Activated CD8-positive, alpha-beta T cell treated with anti-CD3 and anti-CD28 coated beads for 36 hours (primary cell): ENCODE results near the gene MSH4. TPM values are rescaled to one million over a fixed set of nuclear protein-coding genes. Genes with fewer than 3 reads are reported as not detected.

Experiments used
- ATAC-seq: fragments of 200-7000 bp; cut with Tn5 transposase; one replicate; pipeline ENCODE4 v1.10.0; 2021; ENCODE audit warnings: mild to moderate bottlenecking, moderate library complexity
- CTCF ChIA-PET: fragments of 350-600 bp; sonication (Branson Sonifier 250); formaldehyde crosslinking; loops from one replicate; lab custom pipeline; 2021; ENCODE audit warnings: antibody characterized with exemption; lab: Charles Lee
- POLR2A ChIA-PET: fragments of 350-600 bp; sonication (Branson Sonifier 250); formaldehyde crosslinking; loops from one replicate; lab custom pipeline; 2021; ENCODE audit warnings: antibody characterized with exemption; lab: Charles Lee
- DNase-seq: peaks from one replicate; pipeline ENCODE4 v3.0.0-alpha.2; 2020
- H3K27ac Mint-ChIP-seq: one replicate; pipeline ENCODE4 v1.8.0; 2021; ENCODE audit warnings: mild to moderate bottlenecking, mixed read lengths
- H3K27me3 Mint-ChIP-seq: one replicate; pipeline ENCODE4 v1.8.0; 2021; ENCODE audit warnings: mixed read lengths
- H3K36me3 Mint-ChIP-seq: one replicate; pipeline ENCODE4 v1.8.0; 2021; ENCODE audit warnings: low read depth, mixed read lengths
- H3K4me1 Mint-ChIP-seq: one replicate; pipeline ENCODE4 v1.8.0; 2021; ENCODE audit warnings: low read depth, mixed read lengths
- H3K4me3 Mint-ChIP-seq: one replicate; pipeline ENCODE4 v1.8.0; 2021; ENCODE audit warnings: mild to moderate bottlenecking, moderate library complexity, mixed read lengths
- H3K9me3 Mint-ChIP-seq: one replicate; pipeline ENCODE4 v1.8.0; 2021; ENCODE audit warnings: mixed read lengths
- CTCF ChIP-seq: fragments of 200-600 bp; IDR thresholded peaks from one replicate; pipeline ENCODE4 v1.8.0; 2022; ENCODE audit warnings: antibody characterized with exemption, mild to moderate bottlenecking
- intact Hi-C: fragments of 100-400 bp; cut with micrococcal nuclease; formaldehyde crosslinking; loops from one replicate; pipeline ENCODE4 v1.10.0; 2022
- total RNA-seq, 2 experiments: library from RNA; stranded (reverse); gene quantifications; one replicate each; pipeline ENCODE4 v1.2.3, GENCODE V29; 2021

The MSH4 gene
- total RNA-seq, 2 experiments from 2014 or later: 0.16 to 0.32 TPM

DNA sequence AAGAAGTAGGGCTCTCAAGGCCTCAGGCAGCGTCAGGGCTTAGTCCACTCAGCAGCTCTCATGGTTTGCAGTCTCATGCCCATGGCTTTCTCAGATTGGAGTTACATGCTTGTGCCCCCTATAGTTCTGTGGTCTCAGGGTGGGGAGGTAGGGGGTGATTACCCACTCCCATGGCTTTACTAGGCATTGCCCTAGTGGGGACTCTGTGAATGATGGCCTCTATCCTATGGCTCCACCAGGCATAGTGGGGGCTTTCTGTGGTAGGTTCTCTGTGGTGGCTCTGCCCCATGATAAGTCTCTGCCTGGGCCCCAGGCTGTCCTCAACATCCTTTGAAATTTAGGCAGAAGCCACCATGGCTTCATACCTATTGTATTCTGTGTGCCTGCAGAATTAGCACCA lies 48.9 kb downstream of the MSH4 start:
- TF ChIP-seq CTCF: no peak
- no peak for ATAC-seq
- no peak for DNase-seq
- POLR2A ChIA-PET: no interaction called here
- no peak overlapping the region for H3K27ac Mint-ChIP-seq
- no peaks in the 10 kb centered on the region for H3K36me3 Mint-ChIP-seq
- H3K27me3 Mint-ChIP-seq: no peaks in the 10 kb centered on the region
- no peaks in the 10 kb centered on the region for H3K4me1 Mint-ChIP-seq
- no peak overlapping the region for H3K4me3 Mint-ChIP-seq
- intact Hi-C loops: no loop called here
- CTCF ChIA-PET: no interaction called here
- H3K9me3 Mint-ChIP-seq: no peaks in the 10 kb centered on the region

DNA sequence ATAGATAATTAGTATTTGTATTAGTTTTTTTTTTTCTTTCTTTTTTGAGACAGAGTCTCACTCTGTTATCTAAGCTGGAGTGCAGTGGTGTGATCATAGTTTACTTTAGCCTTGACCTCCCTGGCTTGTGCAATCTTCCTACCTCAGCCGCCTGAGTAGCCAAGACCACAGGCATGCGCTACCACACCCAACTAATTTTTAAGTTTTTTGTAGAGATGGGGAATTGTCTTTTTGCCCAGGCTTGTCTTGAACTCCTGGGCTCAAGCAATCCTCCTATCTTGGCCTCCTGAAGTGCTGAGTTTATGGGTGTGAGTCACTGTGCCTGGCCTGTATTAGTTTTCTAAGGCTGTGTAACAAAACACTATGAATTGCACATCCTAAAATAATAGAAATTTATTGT lies 58.3 kb downstream of the MSH4 start:
- ATAC-seq: no peak

GRCh38 chr1:75855734-75856133 lies 59.1 kb downstream of the MSH4 start:
- Mint-ChIP-seq H3K27me3 (peaks cover 6% of the 10 kb centered on the region), H3K36me3 (no peaks in the 10 kb centered on the region), H3K27ac (no peak overlapping the region), H3K4me1 (no peaks in the 10 kb centered on the region), H3K4me3 (no peak overlapping the region), H3K9me3 (no peaks in the 10 kb centered on the region)
- intact Hi-C loops: no loop called here
- ATAC-seq (no peak), DNase-seq (no peak)
- no peak for TF ChIP-seq CTCF
- ChIA-PET POLR2A (no interaction called here), CTCF (no interaction called here)

More for the DNA sequence above, 58.3 kb downstream of the MSH4 start:
- ChIA-PET CTCF (no interaction called here), POLR2A (no interaction called here)
- Mint-ChIP-seq H3K9me3 (no peaks in the 10 kb centered on the region), H3K4me1 (no peaks in the 10 kb centered on the region), H3K4me3 (no peak overlapping the region), H3K36me3 (no peaks in the 10 kb centered on the region), H3K27me3 (peaks cover 4% of the 10 kb centered on the region), H3K27ac (no peak overlapping the region)
- DNase-seq: no peak
- no peak for TF ChIP-seq CTCF
- intact Hi-C loops: no loop called here

DNA sequence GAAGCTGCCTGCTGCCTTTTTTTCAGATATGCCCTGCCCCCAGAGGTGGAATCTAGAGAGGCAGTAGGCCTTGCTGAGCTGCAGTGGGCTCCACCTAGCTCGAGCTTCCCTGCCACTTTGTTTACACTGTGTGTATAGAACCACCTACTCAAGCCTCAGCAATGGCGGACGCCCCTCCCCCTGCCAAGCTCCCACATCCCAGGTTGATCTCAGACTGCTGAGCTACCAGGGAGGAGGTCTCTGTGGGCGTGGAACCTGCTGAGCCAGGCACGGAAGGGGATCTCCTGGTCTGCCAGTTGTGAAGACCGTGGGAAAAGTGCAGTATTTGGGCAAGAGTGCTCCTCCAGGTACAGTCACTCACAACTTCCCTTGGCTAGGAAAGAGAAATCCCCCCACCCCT lies 65.1 kb downstream of the MSH4 start:
- POLR2A ChIA-PET: no interaction called here
- no peak overlapping the region for H3K27ac Mint-ChIP-seq
- intact Hi-C loops: no loop called here
- CTCF ChIA-PET: no interaction called here
- no peak for DNase-seq
- no peaks in the 10 kb centered on the region for H3K4me1 Mint-ChIP-seq
- no peak for ATAC-seq
- no peak overlapping the region for H3K4me3 Mint-ChIP-seq
- H3K27me3 Mint-ChIP-seq: peaks cover 11% of the 10 kb centered on the region
- TF ChIP-seq CTCF: no peak
- H3K9me3 Mint-ChIP-seq: no peaks in the 10 kb centered on the region
- no peaks in the 10 kb centered on the region for H3K36me3 Mint-ChIP-seq

GRCh38 chr1:75870951-75871350 lies 74.3 kb downstream of the MSH4 start:
- H3K9me3 Mint-ChIP-seq: no peaks in the 10 kb centered on the region
- H3K4me1 Mint-ChIP-seq: no peaks in the 10 kb centered on the region
- no peaks in the 10 kb centered on the region for H3K36me3 Mint-ChIP-seq
- H3K27ac Mint-ChIP-seq: no peak overlapping the region
- no peak for DNase-seq
- TF ChIP-seq CTCF: no peak
- POLR2A ChIA-PET: no interaction called here
- no peak overlapping the region for H3K4me3 Mint-ChIP-seq
- CTCF ChIA-PET: no interaction called here
- intact Hi-C loops: no loop called here
- no peaks in the 10 kb centered on the region for H3K27me3 Mint-ChIP-seq
- ATAC-seq: no peak
